HepG2 (cell line): ENCODE data around the gene SLC25A25. TPM values are rescaled to one million over a fixed set of nuclear protein-coding genes. Genes with fewer than 3 reads are reported as not detected.

Experiments
- CEBPG ChIP-seq: IDR thresholded peaks from 2 replicates; pipeline ENCODE4 v1.6.1; 2016
- FOSL1 ChIP-seq: sonication (generic); formaldehyde crosslinking; IDR thresholded peaks from 2 replicates; pipeline ENCODE4 v1.9.0; 2021; ENCODE audit warnings: missing genetic modification reagents, borderline replicate concordance
- HHEX ChIP-seq: IDR thresholded peaks from 2 replicates; pipeline ENCODE4 v1.6.1; 2016; ENCODE audit warnings: control low read depth
- KDM1A ChIP-seq: IDR thresholded peaks from 2 replicates; pipeline ENCODE4 v1.6.1; 2016; ENCODE audit warnings: missing compliant biosample characterization
- MAFF ChIP-seq: IDR thresholded peaks from 2 replicates; pipeline ENCODE4 v1.6.1; 2011; ENCODE audit warnings: low read depth, low read length, improper control_type of control experiment
- MIXL1 ChIP-seq: IDR thresholded peaks from 2 replicates; pipeline ENCODE4 v1.6.1; 2016
- MYC ChIP-seq: sonication (generic); formaldehyde crosslinking; IDR thresholded peaks from 2 replicates; pipeline ENCODE4 v1.9.0; 2021; ENCODE audit warnings: missing genetic modification reagents, borderline replicate concordance
- NCOA1 ChIP-seq: sonication (generic); formaldehyde crosslinking; IDR thresholded peaks from 2 replicates; pipeline ENCODE4 v1.9.0; 2021; ENCODE audit warnings: missing genetic modification reagents
- NCOA5 ChIP-seq: sonication (generic); formaldehyde crosslinking; IDR thresholded peaks from 2 replicates; pipeline ENCODE4 v1.4.0; 2020; ENCODE audit warnings: missing genetic modification reagents
- PHF5A ChIP-seq: IDR thresholded peaks from one replicate; pipeline ENCODE4 v1.6.1; 2018; ENCODE audit warnings: low read depth, missing genetic modification reagents; ENCODE audit not compliant: unreplicated experiment
- PITX1 ChIP-seq: sonication (generic); formaldehyde crosslinking; IDR thresholded peaks from 2 replicates; pipeline ENCODE4 v1.5.1; 2020; ENCODE audit warnings: mild to moderate bottlenecking, missing genetic modification reagents
- RBFOX2 ChIP-seq: fragments of 200-400 bp; formaldehyde crosslinking; IDR thresholded peaks from 2 replicates; pipeline ENCODE4 v1.6.1; 2017; ENCODE audit warnings: low read depth, mild to moderate bottlenecking, low read length
- RORA ChIP-seq: sonication (generic); formaldehyde crosslinking; IDR thresholded peaks from 2 replicates; pipeline ENCODE4 v1.5.0; 2020; ENCODE audit warnings: mild to moderate bottlenecking, missing genetic modification reagents, moderate library complexity
- SNAI1 ChIP-seq: sonication (generic); formaldehyde crosslinking; IDR thresholded peaks from 2 replicates; pipeline ENCODE4 v1.5.0; 2020; ENCODE audit warnings: mild to moderate bottlenecking, missing genetic modification reagents, borderline replicate concordance
- TCF7L2 ChIP-seq: IDR thresholded peaks from 2 replicates; pipeline ENCODE4 v1.6.1; 2011; ENCODE audit warnings: mild to moderate bottlenecking, low read depth, low read length, moderate library complexity
- TSC22D2 ChIP-seq: sonication (generic); formaldehyde crosslinking; IDR thresholded peaks from 2 replicates; pipeline ENCODE4 v1.5.1; 2020; ENCODE audit warnings: missing genetic modification reagents, mild to moderate bottlenecking, borderline replicate concordance
- ZBTB21 ChIP-seq: sonication (generic); formaldehyde crosslinking; IDR thresholded peaks from 2 replicates; pipeline ENCODE4 v1.4.0; 2020; ENCODE audit warnings: missing genetic modification reagents
- ZNF3 ChIP-seq: IDR thresholded peaks from 2 replicates; pipeline ENCODE4 v1.7.0; 2017; ENCODE audit warnings: inconsistent platforms
- ZNF317 ChIP-seq: sonication (generic); formaldehyde crosslinking; IDR thresholded peaks from 2 replicates; pipeline ENCODE4 v1.5.0; 2020; ENCODE audit warnings: mild to moderate bottlenecking, missing genetic modification reagents
- ZNF570 ChIP-seq: sonication (generic); formaldehyde crosslinking; IDR thresholded peaks from 2 replicates; pipeline ENCODE4 v1.4.0; 2020; ENCODE audit warnings: mild to moderate bottlenecking, missing genetic modification reagents, borderline replicate concordance
- ZNF788 ChIP-seq: sonication (generic); formaldehyde crosslinking; IDR thresholded peaks from 2 replicates; pipeline ENCODE4 v1.5.0; 2020; ENCODE audit warnings: mild to moderate bottlenecking, missing genetic modification reagents, borderline replicate concordance
- polyA plus RNA-seq, 8 experiments: library from polyadenylated mRNA; depleted of rRNA in 3 of 8; stranded (reverse) in 7 of 8; unstranded in 1 of 8; fragments of >200 nt; fragmentation: Illumina TruSeq in 4 of 8; extraction: Trizol in 4 of 8; gene quantifications; 2 replicates each; pipeline versions ENCODE4 v1.2.1 to v1.2.3, GENCODE V29; 2011 to 2016; ENCODE audit warnings: low read depth in 4 of 8, missing spikeins in 1 of 8, mixed read lengths in 1 of 8; ENCODE audit not compliant: insufficient read depth in 1 of 8
- total RNA-seq, 5 experiments: library from RNA; depleted of rRNA; stranded (reverse); fragments of >200 nt; fragmentation: Illumina TruSeq; extraction: Trizol; gene quantifications; 2 replicates each; pipeline ENCODE4 v1.2.3, GENCODE V29; 2016; ENCODE audit warnings: low read depth in 1 of 5
- TF ChIP-seq, protein P1 (sequence below): sonication (generic); formaldehyde crosslinking; IDR thresholded peaks from 2 replicates; pipeline ENCODE4 v1.8.0; 2022; ENCODE audit warnings: missing genetic modification reagents, mild to moderate bottlenecking, inconsistent platforms, borderline replicate concordance
- TF ChIP-seq, protein P2 (sequence below): sonication (generic); formaldehyde crosslinking; IDR thresholded peaks from 2 replicates; pipeline ENCODE4 v1.8.0; 2022; ENCODE audit warnings: missing genetic modification reagents, mild to moderate bottlenecking, moderate library complexity, borderline replicate concordance
- TF ChIP-seq, protein P3 (sequence below): sonication (generic); formaldehyde crosslinking; IDR thresholded peaks from 2 replicates; pipeline ENCODE4 v1.8.0; 2022; ENCODE audit warnings: mild to moderate bottlenecking, missing genetic modification reagents, moderate library complexity
- TF ChIP-seq, protein P4 (sequence below): IDR thresholded peaks from 2 replicates; pipeline ENCODE4 v1.6.1; 2018; ENCODE audit warnings: missing genetic modification reagents, mild to moderate bottlenecking, missing compliant biosample characterization

The SLC25A25 gene
- total and polyA plus RNA-seq, 2 of the 13 experiments (the other 11 are each of a cell fraction or from before 2014, with no cell fraction given): 10.5 to 24.8 TPM

DNA sequence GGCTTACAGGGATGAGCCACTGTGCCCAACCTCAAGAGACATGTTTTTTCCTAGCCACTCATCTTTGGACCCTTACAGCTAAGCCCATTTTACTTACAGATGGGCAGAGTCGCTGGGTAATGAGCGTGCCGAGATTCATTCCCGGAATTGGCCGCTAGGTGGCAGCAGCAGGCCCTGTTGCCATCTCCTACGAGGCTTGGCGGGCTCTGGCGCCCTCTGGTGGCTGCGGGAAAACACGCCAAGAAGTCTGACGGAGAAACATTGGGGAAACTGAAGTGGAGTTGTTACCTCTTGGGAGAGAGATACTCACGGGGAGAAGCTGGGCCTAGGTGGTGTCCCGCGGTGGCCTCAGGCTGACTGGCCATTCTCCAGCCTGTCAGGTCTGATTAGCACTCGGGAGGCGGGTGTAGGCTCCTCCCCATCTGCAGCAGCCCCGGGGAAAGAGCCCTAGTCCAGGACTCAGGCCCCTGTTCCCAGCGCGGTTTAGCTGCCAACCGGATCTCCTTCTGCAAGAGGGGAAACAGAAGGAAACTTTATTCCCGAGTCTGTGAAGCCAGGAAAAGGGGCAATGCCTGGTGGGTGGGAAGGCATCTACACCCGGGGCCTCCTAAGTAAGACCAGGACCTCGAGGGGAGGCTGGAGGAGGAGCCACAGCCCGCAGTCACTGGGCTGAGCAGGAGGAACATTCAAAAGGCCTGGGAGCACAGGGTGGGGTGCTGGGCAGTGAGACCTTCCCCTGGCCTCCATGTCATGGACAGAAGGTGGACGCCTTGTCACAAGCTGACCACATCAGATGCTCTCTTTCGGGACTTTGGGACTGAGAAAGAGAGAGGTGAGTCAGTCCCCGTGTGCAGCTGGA, 49.8 kb downstream of the SLC25A25 start (continued):
- TF ChIP-seq, protein P1, sequence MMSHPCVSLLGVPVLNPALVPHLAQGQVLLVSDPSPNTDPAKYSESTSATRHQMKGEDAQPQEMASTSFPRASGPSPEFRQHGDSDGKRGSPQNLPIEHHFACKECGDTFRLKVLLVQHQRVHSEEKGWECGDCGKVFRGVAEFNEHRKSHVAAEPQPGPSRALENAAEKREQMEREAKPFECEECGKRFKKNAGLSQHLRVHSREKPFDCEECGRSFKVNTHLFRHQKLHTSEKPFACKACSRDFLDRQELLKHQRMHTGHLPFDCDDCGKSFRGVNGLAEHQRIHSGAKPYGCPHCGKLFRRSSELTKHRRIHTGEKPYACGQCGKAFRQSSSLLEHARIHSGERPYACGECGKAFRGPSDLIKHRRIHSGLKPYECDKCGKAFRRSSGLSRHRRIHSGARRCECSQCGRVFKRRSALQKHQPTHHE: 0 out of 2 replicates have a peak, but pooled peaks have one; percentile 48
- TF ChIP-seq NCOA5 (CRISPR knock-in tag): no peak
- peak; percentile 83; the same call in 1 of the 2 replicates for TF ChIP-seq MIXL1
- TF ChIP-seq TCF7L2: no peak
- no peak for TF ChIP-seq HHEX (CRISPR knock-in tag)
- no peak for TF ChIP-seq ZNF570 (CRISPR knock-in tag)
- peak; percentile 59; the same call in 1 of the 2 replicates for TF ChIP-seq ZNF788 (CRISPR knock-in tag)
- no peak for TF ChIP-seq FOSL1 (CRISPR knock-in tag)
- TF ChIP-seq, protein P2, sequence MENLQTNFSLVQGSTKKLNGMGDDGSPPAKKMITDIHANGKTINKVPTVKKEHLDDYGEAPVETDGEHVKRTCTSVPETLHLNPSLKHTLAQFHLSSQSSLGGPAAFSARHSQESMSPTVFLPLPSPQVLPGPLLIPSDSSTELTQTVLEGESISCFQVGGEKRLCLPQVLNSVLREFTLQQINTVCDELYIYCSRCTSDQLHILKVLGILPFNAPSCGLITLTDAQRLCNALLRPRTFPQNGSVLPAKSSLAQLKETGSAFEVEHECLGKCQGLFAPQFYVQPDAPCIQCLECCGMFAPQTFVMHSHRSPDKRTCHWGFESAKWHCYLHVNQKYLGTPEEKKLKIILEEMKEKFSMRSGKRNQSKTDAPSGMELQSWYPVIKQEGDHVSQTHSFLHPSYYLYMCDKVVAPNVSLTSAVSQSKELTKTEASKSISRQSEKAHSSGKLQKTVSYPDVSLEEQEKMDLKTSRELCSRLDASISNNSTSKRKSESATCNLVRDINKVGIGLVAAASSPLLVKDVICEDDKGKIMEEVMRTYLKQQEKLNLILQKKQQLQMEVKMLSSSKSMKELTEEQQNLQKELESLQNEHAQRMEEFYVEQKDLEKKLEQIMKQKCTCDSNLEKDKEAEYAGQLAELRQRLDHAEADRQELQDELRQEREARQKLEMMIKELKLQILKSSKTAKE (CRISPR knock-in tag): no peak
- peak; percentile 58 for TF ChIP-seq PHF5A
- TF ChIP-seq ZBTB21: no peak
- 0 out of 2 replicates have a peak, but pooled peaks have one; percentile 27 for TF ChIP-seq ZNF317 (CRISPR knock-in tag)
- TF ChIP-seq RBFOX2: no peak
- TF ChIP-seq RORA (CRISPR knock-in tag): no peak
- TF ChIP-seq PITX1 (CRISPR knock-in tag): peak; percentile 70; the same call in 1 of the 2 replicates
- TF ChIP-seq, protein P3, sequence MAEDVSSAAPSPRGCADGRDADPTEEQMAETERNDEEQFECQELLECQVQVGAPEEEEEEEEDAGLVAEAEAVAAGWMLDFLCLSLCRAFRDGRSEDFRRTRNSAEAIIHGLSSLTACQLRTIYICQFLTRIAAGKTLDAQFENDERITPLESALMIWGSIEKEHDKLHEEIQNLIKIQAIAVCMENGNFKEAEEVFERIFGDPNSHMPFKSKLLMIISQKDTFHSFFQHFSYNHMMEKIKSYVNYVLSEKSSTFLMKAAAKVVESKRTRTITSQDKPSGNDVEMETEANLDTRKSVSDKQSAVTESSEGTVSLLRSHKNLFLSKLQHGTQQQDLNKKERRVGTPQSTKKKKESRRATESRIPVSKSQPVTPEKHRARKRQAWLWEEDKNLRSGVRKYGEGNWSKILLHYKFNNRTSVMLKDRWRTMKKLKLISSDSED (CRISPR knock-in tag): no peak
- TF ChIP-seq ZNF3 (CRISPR knock-in tag): peak; percentile 51; the same call in 1 of the 2 replicates
- TF ChIP-seq, protein P4, sequence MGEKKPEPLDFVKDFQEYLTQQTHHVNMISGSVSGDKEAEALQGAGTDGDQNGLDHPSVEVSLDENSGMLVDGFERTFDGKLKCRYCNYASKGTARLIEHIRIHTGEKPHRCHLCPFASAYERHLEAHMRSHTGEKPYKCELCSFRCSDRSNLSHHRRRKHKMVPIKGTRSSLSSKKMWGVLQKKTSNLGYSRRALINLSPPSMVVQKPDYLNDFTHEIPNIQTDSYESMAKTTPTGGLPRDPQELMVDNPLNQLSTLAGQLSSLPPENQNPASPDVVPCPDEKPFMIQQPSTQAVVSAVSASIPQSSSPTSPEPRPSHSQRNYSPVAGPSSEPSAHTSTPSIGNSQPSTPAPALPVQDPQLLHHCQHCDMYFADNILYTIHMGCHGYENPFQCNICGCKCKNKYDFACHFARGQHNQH (CRISPR knock-in tag): peak; percentile 77
- TF ChIP-seq SNAI1: no peak
- TF ChIP-seq MYC: no peak
- TF ChIP-seq CEBPG (CRISPR knock-in tag): peak; percentile 57
- no peak for TF ChIP-seq MAFF
- no peak for TF ChIP-seq NCOA1 (CRISPR knock-in tag)
- TF ChIP-seq TSC22D2 (CRISPR knock-in tag): peak; percentile 57; the same call in 1 of the 2 replicates
- TF ChIP-seq KDM1A (CRISPR knock-in tag): peak; percentile 76; the same call in 1 of the 2 replicates
